GM23248 (cell line): Measurements from ENCODE around the gene SERPINA12.

Experiments used
- EZH2 ChIP-seq: fragments of 200-600 bp; sonication (generic); IDR thresholded peaks from 2 replicates; pipeline ENCODE4 v1.6.1; 2018; ENCODE audit warnings: antibody characterized with exemption, mild to moderate bottlenecking; ENCODE audit not compliant: insufficient read depth, poor library complexity, severe bottlenecking
- EZH2phosphoT487 ChIP-seq: fragments of 200-600 bp; sonication (generic); IDR thresholded peaks from 2 replicates; pipeline ENCODE4 v1.6.1; 2018; ENCODE audit warnings: antibody characterized with exemption, moderate library complexity, mild to moderate bottlenecking, low read depth; ENCODE audit not compliant: insufficient read depth

DNA sequence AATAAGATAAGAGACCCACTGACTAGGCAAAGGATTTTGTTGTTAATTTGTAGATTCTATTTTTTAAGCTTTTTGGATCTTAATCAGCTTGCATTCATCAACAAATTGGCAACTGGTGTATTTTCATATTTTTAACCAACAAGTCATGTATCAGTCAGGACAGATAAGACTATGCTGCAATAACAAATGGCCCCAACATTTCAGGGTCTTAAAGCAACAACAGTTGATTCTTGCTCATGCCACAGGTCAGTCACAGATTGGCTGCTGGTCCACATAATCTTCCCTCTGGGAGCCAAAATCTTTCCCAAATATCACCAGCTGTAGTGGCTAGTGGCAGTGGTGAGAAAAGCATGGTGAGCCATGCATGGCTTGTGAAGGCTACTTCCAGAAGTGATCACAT is 21.9 kb upstream of the SERPINA12 start:
- TF ChIP-seq EZH2phosphoT487 (no peak), EZH2 (no peak)
